ENCODE data around the gene ZNF768.
"Not testable (repeated sequence)": the region's sequence is repeated elsewhere in the genome, so short reads cannot be mapped to it uniquely, and the experiment has no call there.

The ZNF768 gene

GRCh38 chr16:30533146-30533522, 6.8 kb upstream of the ZNF768 start:
- DNase-seq (ENCODE audit: low spot score), result no peak

DNA sequence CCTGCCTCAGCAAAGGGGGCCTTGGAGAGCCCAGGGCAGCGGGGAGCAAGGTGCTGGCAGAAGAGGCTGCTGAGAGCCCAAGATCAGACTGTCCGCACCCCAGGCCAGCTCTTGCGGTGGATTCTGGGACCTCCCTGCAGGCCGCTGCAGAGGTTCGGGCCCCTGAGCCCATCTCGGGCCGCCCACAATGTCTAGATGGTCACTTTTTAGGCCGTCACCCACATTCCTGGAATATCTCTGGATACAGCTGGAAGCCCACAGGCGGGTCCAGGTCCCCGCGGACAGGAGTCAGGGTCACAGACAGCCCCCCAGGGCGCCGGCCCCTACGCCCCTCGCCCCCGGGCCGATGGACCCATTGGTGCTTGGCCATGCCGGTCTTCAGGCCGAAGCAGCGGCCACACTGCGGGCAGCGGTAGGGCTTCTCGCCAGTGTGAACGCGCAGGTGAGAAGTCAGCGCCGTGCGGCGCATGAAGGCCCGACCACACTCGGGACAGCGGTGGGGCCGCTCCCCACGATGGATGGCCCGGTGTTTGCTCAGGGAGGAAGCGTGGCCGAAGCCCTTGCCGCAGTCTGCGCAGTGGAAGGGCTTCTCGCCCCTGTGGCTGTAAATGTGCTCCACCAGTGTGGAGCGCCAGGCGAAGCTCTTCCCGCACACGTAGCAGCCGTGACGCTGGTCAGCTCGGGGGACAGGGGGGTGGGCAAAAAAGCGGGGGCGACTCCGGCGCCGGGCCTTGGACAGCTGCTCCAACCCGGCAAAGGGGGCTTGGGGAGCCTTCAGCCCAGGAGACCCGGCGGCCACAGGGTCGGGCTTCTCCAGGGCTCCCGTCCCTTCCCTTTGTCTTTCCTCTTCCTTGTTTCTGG, 6.1 kb upstream of the ZNF768 start:
- DNase-seq (ENCODE audit: low spot score), result no peak

- no peak for DNase-seq (ENCODE audit: low spot score)
These were observed 4.0 kb upstream of the ZNF768 start for GRCh38 chr16:30530163-30531037.

DNA sequence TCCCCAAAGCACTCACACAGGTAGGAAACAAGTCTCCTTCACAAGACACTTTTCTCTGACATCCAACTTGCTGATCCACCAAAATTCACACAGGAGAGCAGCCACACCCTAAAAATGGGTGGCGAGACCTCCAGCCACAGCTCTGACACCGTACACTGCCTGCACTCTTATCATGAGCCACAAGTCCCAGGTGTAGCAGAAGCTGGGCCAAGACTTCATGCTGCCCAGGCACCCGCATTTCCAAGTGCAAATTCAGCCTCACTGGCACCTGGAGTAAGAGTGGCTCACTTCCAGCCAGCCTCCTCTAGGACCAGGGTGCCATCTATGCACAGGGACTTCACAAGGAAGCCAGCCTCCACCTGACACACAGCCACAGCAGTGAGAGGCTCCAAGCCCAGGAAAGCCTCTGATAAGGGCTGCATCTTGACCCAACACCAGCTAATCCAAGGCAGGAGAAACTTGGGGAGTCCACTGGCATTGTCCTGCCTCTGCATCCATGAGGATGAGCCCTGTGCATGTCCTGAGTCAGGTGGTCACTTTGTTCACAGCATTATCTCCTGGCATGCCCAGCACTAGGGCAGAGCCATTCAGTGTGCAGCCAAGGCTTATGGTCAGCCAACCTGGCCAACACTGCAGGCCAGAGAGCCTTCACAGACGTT, 2.6 kb upstream of the ZNF768 start:
- DNase-seq (ENCODE audit: low spot score), result no peak

DNA sequence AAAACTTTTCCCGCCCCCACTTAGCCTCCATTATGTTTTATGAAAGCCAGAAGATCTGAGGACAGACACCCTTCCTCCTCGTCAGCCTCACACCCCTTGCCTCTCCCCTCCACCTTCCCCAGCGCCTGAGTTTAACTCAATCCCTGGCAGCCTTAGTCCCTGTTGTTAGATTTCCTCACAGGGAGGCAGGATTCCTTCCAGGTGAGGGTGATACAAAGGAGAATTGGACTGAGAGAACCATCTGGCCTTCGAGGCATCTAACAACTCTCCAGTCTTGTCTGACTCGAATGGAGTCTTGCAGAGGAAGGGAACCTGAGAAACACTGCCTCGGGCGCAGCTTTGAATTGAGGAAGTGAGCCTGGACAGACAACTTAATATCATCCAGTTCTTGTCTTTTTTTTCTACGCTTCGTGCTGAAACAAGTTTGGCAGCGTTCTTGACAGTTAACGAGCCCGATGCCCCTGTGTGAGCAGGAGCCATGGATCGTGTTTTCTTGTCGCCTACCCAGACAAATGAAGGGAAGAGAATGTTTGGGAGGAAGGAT, 1.3 kb upstream of the ZNF768 start:
- DNase-seq (ENCODE audit: low spot score), result peak; percentile 92

DNA sequence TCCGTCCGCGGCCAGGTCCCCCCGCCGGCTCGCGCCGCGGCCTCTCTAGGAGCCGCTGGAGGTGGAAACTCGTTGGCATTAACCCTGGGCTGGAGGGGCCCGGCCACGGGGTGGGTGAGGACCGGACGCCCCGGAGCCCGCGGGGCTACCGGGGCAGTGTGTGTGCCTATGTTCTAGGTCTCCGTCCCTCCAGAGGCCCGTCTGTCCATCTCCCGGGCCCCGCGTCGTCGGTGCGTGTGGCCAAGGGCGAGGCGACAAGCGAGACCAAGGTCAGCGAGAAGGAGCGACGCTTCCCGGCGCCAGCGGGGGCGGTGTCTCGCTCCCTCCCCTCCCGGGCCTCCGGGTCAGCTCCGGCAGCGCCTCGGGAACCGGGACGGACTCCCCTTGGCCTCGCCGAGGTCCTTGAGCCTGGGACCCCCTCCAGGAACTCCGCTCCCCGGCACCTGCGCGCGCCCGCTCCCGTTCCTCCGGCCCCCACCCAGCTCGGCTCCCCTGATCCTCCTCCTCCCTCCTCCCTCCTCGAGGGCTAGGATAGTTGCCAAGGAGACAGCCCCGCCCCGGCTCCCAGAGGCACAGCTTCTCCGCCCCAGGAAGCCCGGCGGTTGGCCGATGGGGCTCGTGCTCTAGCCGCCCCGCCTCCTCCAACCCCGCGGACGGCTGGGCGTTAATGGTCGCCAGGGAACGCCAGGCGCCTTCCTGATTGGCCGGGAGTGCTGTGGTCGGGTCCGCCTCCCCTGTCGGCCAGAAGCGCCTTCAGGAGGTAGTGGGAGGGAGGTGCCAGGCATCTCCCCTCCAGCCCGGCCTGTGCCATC, 663 bp upstream of the ZNF768 start:
- DNase-seq (ENCODE audit: low spot score), result peak; percentile 97

DNA sequence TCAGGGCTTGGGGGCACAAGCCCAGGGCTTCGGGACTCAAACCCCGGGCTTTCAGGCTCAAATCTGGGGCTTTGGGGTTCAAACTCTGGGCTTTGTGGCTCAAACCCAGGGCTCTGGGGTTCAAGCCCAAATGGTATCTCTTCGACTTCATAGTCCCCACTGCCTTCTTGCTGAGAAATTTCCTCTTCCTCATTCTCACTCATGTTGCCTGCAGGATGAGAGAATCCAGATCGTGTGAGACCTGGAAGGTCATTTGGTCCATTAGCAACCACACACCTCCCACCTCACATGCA, 576 bp downstream of the ZNF768 start:
- DNase-seq (ENCODE audit: low spot score), result no peak

DNA sequence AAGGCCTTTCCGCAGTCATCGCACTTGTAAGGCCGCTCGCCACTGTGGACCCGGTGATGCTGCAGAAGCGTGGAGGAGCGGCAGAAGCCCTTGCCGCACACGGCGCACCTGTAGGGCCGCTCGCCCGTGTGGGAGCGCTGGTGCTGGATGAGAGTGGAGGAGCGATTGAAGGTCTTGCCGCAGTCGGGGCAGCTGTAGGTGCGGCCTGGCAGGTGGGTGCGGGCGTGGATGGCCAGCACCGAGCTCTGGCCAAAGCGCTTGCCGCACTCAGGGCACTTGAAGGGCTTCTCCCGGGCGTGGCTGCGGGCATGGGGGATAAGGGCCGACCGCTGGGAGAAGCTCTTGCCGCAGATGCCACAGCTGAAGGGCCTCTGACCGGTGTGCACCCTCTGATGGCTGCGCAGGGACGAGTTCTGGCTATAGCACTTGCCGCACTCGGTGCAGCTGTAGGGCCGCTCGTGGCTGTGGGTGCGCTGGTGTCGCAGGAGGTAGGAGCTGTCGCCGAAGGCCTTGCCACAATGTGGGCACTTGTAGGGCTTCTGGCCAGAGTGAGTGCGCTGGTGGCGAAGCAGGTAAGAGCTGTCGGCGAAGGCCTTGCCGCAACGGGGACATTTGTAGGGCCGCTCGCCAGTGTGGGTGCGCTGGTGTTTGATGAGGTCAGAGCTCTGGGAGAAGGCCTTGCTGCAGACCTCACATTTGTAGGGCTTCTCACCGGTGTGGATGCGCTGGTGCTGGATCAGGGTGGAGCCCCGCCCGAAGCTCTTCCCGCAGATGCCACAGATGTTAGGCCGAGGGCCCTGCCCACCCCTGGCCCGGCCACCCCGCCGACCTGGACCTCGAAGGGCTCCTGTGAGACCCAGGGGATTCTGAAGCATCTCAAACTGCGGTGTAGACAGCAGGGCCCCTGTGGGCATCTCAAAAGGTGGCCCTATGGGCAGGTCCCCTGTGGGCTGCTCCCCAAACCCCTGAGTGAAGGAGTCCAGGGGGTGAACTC, 1.5 kb downstream of the ZNF768 start:
- no peak for DNase-seq (ENCODE audit: low spot score)

DNA sequence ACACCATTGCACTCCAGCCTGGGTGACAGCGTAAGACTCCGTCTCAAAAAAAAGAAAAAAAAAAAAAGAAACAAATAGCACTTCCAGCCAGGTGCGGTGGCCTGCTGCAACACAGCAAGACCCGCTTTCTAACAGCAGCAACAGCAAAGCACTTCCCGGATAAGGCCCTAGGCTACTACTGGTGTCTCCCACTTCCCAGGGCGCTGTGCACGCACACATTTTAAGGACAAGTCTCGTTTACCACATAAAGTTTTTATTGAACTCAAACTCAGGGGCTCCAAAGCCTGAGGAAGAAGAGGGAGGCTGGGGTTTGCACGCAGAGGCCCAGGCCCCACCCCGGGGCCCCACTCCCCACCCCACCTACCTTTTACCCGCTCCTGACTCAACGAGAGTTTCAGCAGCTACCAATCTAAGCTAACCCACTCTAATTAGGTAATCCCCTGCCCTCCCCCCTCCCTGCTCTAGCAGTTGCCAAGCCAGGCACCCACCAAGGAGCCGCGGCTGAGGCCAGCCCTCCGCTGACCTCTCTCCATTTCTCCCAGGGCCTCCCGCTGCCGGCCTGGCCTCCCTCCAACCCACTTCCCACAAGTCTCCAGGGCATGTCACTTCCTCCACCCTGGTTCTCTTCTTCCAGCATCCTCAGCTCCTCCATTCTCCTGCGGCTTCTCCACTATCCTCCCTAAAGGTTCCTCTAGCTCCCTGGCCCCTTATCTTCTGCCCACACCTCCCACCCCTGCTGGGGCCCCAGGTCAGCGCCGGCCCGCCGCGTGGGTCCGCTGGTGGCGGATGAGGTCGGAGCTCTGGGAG, 2.4 kb downstream of the ZNF768 start:
- no peak for DNase-seq (ENCODE audit: low spot score)

- not testable (repeated sequence) for DNase-seq (ENCODE audit: low spot score)
These were observed 3.5 kb downstream of the ZNF768 start for GRCh38 chr16:30522702-30523463.

GRCh38 chr16:30521873-30522641, 4.3 kb downstream of the ZNF768 start:
- no peak for DNase-seq (ENCODE audit: low spot score)

DNA sequence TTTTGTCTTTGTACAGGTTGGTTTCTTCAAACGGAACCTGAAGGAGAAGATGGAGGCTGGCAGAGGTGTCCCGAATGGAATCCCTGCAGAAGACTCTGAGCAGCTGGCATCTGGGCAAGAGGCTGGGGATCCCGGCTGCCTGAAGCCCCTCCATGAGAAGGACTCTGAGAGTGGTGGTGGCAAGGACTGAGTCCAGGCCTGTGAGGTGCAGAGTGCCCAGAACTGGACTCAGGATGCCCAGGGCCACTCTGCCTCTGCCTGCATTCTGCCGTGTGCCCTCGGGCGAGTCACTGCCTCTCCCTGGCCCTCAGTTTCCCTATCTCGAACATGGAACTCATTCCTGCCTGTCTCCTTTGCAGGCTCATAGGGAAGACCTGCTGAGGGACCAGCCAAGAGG, 4.9 kb downstream of the ZNF768 start:
- no peak for DNase-seq (ENCODE audit: low spot score)

- no peak for DNase-seq (ENCODE audit: low spot score)
These were observed 7.0 kb downstream of the ZNF768 start for GRCh38 chr16:30519120-30520049.

GRCh38 chr16:30518552-30518951, 7.8 kb downstream of the ZNF768 start:
- DNase-seq (ENCODE audit: low spot score), result no peak

DNA sequence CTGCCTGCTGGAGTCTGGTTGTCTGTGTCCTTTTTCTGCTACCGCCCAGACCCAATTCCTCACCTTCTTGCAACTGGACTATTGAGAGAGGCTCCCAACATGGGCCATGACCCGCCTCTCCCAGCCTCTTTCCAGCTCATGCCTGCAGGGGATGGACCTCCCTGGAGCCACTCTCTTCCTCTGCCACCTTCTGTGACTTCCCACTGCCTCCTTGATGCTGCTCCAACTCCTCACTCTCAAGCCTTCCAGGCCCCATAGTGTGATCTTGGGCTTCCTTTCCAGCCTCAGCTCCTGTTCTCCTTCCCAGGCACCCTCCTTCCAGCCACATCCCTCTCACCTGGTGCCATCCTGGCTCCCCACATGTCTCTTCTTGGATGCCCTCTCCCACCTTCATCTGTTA, 11.1 kb downstream of the ZNF768 start:
- no peak for DNase-seq (ENCODE audit: low spot score)

DNA sequence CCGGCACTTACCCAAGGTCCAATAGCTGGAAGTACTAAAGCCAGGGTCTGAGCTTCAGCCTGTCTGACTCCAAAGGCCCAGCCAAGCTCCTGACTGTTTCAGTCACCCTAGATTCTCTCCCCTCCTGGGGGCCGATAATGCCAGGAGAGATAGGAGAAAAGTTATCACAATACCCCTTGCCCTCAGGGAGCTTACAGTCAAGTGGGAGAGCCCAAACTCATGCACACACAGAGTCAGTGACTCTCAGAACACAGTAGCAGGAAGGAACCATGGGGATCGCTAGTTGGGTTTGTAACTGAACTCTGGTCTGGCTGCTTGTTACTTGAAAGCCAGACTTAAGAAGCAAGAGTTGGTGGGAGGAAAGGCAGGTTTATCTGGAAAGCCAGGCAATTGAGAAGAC, 14.9 kb downstream of the ZNF768 start:
- no peak for DNase-seq (ENCODE audit: low spot score)

- DNase-seq (ENCODE audit: low spot score), result no peak
These were observed 15.9 kb downstream of the ZNF768 start for GRCh38 chr16:30510376-30510938.
